Muscle layer of colon (tissue), 2 donors: ENCODE measurements around the gene CCDC116.
"Not testable (repeated sequence)": the region's sequence is repeated elsewhere in the genome, so short reads cannot be mapped to it uniquely, and the experiment has no call there.

ENCODE experiments used
- H3K27ac ChIP-seq: one replicate; pipeline ENCODE4 v1.7.0; 2013; ENCODE audit warnings: low read depth, mild to moderate bottlenecking, low read length, moderate library complexity
- H3K27me3 ChIP-seq, 2 donors: one replicate each; pipeline ENCODE4 v1.7.0; 2013; ENCODE audit warnings: low read length in 2 of 2, mild to moderate bottlenecking in 2 of 2; ENCODE audit not compliant: insufficient read depth in 2 of 2, control insufficient read depth in 1 of 2
- H3K36me3 ChIP-seq: one replicate; pipeline ENCODE4 v1.7.0; 2013; ENCODE audit warnings: mild to moderate bottlenecking, low read length; ENCODE audit not compliant: insufficient read depth
- H3K4me1 ChIP-seq: one replicate; pipeline ENCODE4 v1.7.0; 2013; ENCODE audit warnings: mild to moderate bottlenecking, low read length; ENCODE audit not compliant: insufficient read depth
- H3K4me3 ChIP-seq, 2 donors: one replicate each; pipeline ENCODE4 v1.7.0; 2013; ENCODE audit warnings: low read length in 2 of 2, low read depth in 1 of 2, mild to moderate bottlenecking in 1 of 2, moderate library complexity in 1 of 2
- H3K9ac ChIP-seq: one replicate; pipeline ENCODE4 v1.7.0; 2013; ENCODE audit warnings: low read length
- H3K9me3 ChIP-seq: one replicate; pipeline ENCODE4 v1.7.0; 2013; ENCODE audit warnings: mild to moderate bottlenecking, low read length
- donor health status: abdominal sarcoma.
- donor health status: Adenocarcinoma of cecum.

The CCDC116 gene

DNA sequence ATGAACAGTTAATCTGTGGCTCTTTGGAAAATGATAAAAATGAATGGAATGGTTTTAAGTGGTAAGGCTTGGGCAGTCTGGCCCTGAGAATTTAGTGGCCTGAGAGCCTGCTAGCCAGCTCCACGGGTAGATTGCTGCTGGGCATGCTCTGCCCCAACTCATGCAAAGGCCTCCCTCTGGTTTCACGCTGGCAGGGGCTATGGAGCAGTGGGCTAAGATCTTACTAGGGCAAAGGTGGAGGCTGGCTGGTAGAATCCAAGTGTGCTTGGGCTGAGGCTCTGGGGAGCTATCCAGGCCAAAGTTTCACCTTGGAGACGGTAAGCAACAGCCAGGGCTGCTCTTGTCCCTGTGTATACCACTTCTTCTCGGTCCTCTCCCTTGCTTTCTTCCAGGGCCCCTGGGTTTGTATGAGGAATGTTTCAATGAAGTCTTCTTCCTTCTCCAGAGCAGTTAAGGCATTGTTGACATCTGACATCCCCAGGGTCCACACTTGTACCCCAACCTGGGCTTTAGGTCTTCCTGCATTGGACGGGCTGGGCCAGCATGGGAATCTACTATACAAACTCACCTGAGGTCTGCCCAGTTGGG is 37.6 kb upstream of the CCDC116 start:
- Histone ChIP-seq H3K4me3 (no peak overlapping the region), H3K4me1 (peaks cover 21% of the 10 kb centered on the region), H3K36me3 (peaks cover 34% of the 10 kb centered on the region), H3K27me3 (no peaks in the 10 kb centered on the region), H3K9me3 (no peaks in the 10 kb centered on the region), H3K27ac (no peak overlapping the region), H3K9ac (no peak overlapping the region)

DNA sequence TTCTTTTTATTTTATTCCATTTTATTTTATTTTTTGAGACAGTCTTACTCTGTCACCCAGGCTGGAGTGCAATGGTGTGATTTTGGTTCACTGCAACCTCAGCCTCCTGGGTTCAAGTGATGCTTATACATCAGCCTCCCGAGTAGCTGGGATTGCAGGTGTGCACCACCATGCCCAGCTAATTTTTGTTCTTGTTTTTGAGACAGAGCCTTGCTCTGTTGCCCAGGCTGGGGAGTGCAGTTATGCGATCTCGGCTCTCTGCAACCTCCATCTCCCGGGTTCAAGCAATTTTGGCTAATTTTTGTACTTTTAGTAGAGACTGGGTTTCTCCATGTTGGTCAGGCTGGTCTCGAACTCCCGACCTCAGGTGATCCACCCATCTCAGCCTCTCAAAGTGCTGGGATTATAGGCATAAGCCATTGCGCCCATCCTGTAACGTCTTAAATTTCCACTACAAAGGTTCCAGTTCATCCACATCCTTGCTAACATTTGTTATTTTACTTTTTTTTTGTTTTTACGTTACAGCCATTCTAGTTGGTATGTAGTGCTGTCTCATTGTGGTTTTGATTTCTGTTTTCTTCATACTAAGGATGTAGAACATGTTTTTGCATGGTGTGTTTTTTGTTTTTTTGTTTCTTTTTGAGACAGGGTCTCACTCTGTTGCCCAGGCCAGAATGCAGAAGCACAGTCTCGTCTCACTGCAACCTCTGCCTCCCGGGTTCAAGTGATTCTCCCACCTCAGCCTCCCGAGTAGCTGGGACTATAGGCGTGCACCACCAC is 36.0 kb upstream of the CCDC116 start:
- H3K4me3 ChIP-seq, H3K9ac ChIP-seq: not testable (repeated sequence)
- H3K36me3 ChIP-seq, result peaks cover 34% of the 10 kb centered on the region

DNA sequence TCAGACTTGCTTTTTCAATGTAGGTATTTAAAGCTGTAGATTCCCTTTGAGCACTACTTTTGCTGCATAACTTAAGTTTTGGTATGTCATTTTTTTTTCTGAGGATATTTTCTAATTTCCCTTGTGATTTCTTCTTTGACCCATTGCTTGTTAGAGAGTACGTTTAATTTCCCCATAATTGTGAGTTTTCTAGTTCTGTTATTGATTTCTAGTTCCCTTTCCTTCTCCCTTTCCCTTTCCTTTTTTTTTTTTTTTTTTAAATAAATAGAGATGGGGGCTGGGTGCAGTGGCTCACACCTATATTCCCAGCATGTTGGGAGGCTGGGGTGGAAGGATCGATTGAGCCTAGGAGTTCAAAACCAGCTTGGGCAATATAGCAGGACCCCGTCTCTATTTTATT is 34.3 kb upstream of the CCDC116 start:
- Histone ChIP-seq H3K36me3 (peaks cover 25% of the 10 kb centered on the region), H3K27me3 (no peaks in the 10 kb centered on the region), H3K4me1 (peaks cover 8% of the 10 kb centered on the region), H3K4me3 (no peak overlapping the region), H3K9ac (no peak overlapping the region), H3K9me3 (no peaks in the 10 kb centered on the region), H3K27ac (no peak overlapping the region)

More for the DNA sequence above, 36.0 kb upstream of the CCDC116 start:
- not testable (repeated sequence) for H3K27ac ChIP-seq, H3K9me3 ChIP-seq, H3K27me3 ChIP-seq
- H3K4me1 ChIP-seq, result peaks cover 10% of the 10 kb centered on the region

DNA sequence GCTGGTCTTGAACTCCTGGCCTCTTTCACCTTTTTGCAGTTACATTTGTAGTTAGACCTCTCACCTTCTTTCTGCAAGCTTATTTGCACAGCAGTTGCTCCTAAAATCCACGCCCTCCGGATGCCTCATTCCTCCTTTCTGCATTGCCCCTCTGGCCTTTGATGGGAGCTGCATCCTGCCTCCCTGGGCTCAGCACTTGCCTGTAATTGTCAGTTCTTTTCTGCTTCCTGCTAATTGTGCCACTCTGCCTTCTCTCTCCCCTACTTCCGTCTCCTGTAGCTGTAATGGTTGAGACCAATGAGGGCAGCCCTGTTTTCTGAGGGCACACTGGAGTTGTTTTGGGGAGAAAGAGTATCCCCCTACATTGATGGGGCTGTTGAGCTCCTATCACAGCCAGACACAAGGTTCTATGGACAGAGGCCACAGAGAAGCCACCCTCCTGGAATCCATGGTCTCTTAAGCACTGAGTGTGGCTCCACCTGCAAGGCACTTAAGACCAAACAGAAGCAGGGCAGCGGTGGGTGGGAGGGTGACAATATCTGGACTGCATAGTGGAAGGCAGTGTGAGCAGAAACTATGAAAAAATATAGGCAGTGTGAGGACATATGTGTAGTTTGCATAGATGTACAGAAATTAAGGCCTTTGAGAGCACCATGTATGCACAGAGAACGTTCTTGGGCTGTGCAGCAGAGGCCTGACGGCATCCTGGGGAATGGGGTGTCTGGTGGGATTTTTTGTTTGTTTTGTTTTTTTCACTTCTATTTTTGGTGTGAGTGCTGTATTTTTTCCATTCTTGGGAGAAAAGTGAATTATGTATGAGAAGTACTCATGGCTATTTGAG is 33.3 kb upstream of the CCDC116 start:
- no peaks in the 10 kb centered on the region for H3K27me3 ChIP-seq
- H3K27ac ChIP-seq, result no peak overlapping the region
- H3K4me3 ChIP-seq, result no peak overlapping the region
- H3K9ac ChIP-seq, result no peak overlapping the region
- H3K4me1 ChIP-seq, result peaks cover 8% of the 10 kb centered on the region
- peaks cover 15% of the 10 kb centered on the region for H3K36me3 ChIP-seq
- no peaks in the 10 kb centered on the region for H3K9me3 ChIP-seq

GRCh38 chr22:21602579-21602978 is 30.0 kb upstream of the CCDC116 start:
- Histone ChIP-seq H3K27ac (no peak overlapping the region), H3K27me3 (no peaks in the 10 kb centered on the region), H3K9ac (no peak overlapping the region), H3K4me1 (no peaks in the 10 kb centered on the region), H3K4me3 (no peak overlapping the region), H3K36me3 (no peaks in the 10 kb centered on the region), H3K9me3 (no peaks in the 10 kb centered on the region)

- H3K9ac ChIP-seq, result no peak overlapping the region
- H3K4me3 ChIP-seq, result no peak overlapping the region
Observed at GRCh38 chr22:21603973-21604372, 28.6 kb upstream of the CCDC116 start.

GRCh38 chr22:21605887-21606564 is 26.5 kb upstream of the CCDC116 start:
- no peak overlapping the region for H3K4me3 ChIP-seq
- H3K27ac ChIP-seq, result no peak overlapping the region
- no peak overlapping the region for H3K9ac ChIP-seq

More at GRCh38 chr22:21603973-21604372, 28.6 kb upstream of the CCDC116 start:
- Histone ChIP-seq H3K27ac (no peak overlapping the region), H3K4me1 (no peaks in the 10 kb centered on the region), H3K9me3 (no peaks in the 10 kb centered on the region), H3K27me3 (no peaks in the 10 kb centered on the region), H3K36me3 (no peaks in the 10 kb centered on the region)

GRCh38 chr22:21606775-21607174 is 25.8 kb upstream of the CCDC116 start:
- Histone ChIP-seq H3K27me3 (no peaks in the 10 kb centered on the region), H3K4me1 (no peaks in the 10 kb centered on the region), H3K9ac (no peak overlapping the region), H3K9me3 (no peaks in the 10 kb centered on the region), H3K36me3 (peaks cover 10% of the 10 kb centered on the region), H3K27ac (no peak overlapping the region), H3K4me3 (no peak overlapping the region)

More at GRCh38 chr22:21605887-21606564, 26.5 kb upstream of the CCDC116 start:
- Histone ChIP-seq H3K36me3 (peaks cover 3% of the 10 kb centered on the region), H3K4me1 (no peaks in the 10 kb centered on the region), H3K27me3 (no peaks in the 10 kb centered on the region), H3K9me3 (no peaks in the 10 kb centered on the region)

GRCh38 chr22:21609556-21610157 is 22.9 kb upstream of the CCDC116 start:
- peaks cover 30% of the 10 kb centered on the region for H3K36me3 ChIP-seq
- not testable (repeated sequence) for H3K27me3 ChIP-seq, H3K9me3 ChIP-seq, H3K4me1 ChIP-seq, H3K4me3 ChIP-seq, H3K9ac ChIP-seq, H3K27ac ChIP-seq

GRCh38 chr22:21611210-21611977 is 21.2 kb upstream of the CCDC116 start:
- H3K4me3 ChIP-seq, result no peak overlapping the region
- no peak overlapping the region for H3K27ac ChIP-seq
- H3K4me1 ChIP-seq, result no peaks in the 10 kb centered on the region
- peaks cover 31% of the 10 kb centered on the region for H3K36me3 ChIP-seq
- no peaks in the 10 kb centered on the region for H3K27me3 ChIP-seq
- no peak overlapping the region for H3K9ac ChIP-seq
- no peaks in the 10 kb centered on the region for H3K9me3 ChIP-seq
